ENCODE results near the gene CLK2. TPM values are rescaled to one million over a fixed set of nuclear protein-coding genes. Genes with fewer than 3 reads are reported as not detected.

CLK2 gene
- total and polyA plus RNA-seq, 2 experiments from 2014 or later: 27.2 to 54.6 TPM

DNA sequence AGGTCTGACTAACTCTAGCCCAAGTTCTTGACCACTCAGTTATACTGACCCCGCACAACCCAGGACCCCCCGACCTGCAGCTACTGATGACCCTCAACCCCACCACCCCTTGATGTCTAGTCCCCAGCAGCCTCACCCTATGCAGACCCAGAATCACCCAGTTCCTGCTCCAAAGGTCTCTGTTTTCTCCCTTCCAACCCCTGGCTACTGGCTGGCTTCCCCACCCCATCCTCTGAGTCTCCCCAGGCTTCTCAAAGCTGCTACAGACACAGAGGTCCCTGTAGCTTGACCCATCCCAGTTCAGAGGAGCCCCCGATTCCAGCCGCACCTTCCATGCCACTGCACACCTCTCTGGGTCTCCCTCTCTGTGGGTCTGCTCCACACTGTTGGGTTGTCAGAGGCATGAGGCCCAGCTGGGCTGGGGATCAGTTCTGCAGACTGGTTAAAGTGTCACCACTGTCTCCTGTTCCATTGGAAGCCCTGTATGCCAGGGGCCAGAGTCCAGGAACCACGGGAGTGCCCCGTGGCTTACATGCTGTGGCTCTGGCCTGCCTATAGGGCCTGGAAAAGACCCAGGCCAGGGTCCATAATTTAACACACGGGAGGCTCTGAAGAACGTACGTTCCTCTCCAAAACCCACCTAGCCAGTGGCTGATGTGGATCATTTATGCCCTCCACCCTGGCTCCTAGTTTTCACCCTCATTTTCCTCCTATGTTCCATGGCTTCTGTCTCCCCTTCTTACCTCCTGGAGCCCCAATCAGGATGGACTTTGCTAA is 27.4 kb upstream of the CLK2 start:
- H3K36me3 ChIP-seq (ENCODE audit: insufficient read depth): no peaks in the 10 kb centered on the region
- H4K20me1 ChIP-seq (replicated peaks; ENCODE audit: insufficient read depth): no peaks in the 10 kb centered on the region
- TF ChIP-seq CTCF (conservative IDR thresholded peaks at IDR 0.05; ENCODE audit: low read depth in 2 of 2): no peak
- TF ChIP-seq ETS1 (IDR thresholded peaks at IDR 0.05): no peak
- TF ChIP-seq EZH2 (IDR thresholded peaks at IDR 0.05; ENCODE audit: low read depth, unreplicated experiment): no peak
- TF ChIP-seq POLR2AphosphoS5 (IDR thresholded peaks at IDR 0.05; ENCODE audit: low read depth): no peak
- TF ChIP-seq EZH2phosphoT487 (IDR thresholded peaks at IDR 0.05; ENCODE audit: unreplicated experiment): no peak
- TF ChIP-seq STAT1 (IDR thresholded peaks at IDR 0.05; ENCODE audit: unreplicated experiment): no peak
- TF ChIP-seq, protein P1, sequence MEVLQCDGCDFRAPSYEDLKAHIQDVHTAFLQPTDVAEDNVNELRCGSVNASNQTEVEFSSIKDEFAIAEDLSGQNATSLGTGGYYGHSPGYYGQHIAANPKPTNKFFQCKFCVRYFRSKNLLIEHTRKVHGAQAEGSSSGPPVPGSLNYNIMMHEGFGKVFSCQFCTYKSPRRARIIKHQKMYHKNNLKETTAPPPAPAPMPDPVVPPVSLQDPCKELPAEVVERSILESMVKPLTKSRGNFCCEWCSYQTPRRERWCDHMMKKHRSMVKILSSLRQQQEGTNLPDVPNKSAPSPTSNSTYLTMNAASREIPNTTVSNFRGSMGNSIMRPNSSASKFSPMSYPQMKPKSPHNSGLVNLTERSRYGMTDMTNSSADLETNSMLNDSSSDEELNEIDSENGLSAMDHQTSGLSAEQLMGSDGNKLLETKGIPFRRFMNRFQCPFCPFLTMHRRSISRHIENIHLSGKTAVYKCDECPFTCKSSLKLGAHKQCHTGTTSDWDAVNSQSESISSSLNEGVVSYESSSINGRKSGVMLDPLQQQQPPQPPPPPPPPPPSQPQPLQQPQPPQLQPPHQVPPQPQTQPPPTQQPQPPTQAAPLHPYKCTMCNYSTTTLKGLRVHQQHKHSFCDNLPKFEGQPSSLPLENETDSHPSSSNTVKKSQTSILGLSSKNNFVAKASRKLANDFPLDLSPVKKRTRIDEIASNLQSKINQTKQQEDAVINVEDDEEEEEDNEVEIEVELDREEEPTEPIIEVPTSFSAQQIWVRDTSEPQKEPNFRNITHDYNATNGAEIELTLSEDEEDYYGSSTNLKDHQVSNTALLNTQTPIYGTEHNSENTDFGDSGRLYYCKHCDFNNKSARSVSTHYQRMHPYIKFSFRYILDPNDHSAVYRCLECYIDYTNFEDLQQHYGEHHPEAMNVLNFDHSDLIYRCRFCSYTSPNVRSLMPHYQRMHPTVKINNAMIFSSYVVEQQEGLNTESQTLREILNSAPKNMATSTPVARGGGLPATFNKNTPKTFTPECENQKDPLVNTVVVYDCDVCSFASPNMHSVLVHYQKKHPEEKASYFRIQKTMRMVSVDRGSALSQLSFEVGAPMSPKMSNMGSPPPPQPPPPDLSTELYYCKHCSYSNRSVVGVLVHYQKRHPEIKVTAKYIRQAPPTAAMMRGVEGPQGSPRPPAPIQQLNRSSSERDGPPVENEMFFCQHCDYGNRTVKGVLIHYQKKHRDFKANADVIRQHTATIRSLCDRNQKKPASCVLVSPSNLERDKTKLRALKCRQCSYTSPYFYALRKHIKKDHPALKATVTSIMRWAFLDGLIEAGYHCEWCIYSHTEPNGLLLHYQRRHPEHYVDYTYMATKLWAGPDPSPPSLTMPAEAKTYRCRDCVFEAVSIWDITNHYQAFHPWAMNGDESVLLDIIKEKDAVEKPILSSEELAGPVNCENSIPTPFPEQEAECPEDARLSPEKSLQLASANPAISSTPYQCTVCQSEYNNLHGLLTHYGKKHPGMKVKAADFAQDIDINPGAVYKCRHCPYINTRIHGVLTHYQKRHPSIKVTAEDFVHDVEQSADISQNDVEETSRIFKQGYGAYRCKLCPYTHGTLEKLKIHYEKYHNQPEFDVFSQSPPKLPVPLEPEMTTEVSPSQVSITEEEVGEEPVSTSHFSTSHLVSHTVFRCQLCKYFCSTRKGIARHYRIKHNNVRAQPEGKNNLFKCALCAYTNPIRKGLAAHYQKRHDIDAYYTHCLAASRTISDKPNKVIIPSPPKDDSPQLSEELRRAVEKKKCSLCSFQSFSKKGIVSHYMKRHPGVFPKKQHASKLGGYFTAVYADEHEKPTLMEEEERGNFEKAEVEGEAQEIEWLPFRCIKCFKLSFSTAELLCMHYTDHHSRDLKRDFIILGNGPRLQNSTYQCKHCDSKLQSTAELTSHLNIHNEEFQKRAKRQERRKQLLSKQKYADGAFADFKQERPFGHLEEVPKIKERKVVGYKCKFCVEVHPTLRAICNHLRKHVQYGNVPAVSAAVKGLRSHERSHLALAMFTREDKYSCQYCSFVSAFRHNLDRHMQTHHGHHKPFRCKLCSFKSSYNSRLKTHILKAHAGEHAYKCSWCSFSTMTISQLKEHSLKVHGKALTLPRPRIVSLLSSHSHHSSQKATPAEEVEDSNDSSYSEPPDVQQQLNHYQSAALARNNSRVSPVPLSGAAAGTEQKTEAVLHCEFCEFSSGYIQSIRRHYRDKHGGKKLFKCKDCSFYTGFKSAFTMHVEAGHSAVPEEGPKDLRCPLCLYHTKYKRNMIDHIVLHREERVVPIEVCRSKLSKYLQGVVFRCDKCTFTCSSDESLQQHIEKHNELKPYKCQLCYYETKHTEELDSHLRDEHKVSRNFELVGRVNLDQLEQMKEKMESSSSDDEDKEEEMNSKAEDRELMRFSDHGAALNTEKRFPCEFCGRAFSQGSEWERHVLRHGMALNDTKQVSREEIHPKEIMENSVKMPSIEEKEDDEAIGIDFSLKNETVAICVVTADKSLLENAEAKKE (CRISPR knock-in tag; IDR thresholded peaks at IDR 0.05): no peak
- TF ChIP-seq NANOG (IDR thresholded peaks at IDR 0.05; ENCODE audit: borderline replicate concordance): no peak
- TF ChIP-seq, protein P2, sequence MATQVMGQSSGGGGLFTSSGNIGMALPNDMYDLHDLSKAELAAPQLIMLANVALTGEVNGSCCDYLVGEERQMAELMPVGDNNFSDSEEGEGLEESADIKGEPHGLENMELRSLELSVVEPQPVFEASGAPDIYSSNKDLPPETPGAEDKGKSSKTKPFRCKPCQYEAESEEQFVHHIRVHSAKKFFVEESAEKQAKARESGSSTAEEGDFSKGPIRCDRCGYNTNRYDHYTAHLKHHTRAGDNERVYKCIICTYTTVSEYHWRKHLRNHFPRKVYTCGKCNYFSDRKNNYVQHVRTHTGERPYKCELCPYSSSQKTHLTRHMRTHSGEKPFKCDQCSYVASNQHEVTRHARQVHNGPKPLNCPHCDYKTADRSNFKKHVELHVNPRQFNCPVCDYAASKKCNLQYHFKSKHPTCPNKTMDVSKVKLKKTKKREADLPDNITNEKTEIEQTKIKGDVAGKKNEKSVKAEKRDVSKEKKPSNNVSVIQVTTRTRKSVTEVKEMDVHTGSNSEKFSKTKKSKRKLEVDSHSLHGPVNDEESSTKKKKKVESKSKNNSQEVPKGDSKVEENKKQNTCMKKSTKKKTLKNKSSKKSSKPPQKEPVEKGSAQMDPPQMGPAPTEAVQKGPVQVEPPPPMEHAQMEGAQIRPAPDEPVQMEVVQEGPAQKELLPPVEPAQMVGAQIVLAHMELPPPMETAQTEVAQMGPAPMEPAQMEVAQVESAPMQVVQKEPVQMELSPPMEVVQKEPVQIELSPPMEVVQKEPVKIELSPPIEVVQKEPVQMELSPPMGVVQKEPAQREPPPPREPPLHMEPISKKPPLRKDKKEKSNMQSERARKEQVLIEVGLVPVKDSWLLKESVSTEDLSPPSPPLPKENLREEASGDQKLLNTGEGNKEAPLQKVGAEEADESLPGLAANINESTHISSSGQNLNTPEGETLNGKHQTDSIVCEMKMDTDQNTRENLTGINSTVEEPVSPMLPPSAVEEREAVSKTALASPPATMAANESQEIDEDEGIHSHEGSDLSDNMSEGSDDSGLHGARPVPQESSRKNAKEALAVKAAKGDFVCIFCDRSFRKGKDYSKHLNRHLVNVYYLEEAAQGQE (IDR thresholded peaks at IDR 0.05; ENCODE audit: unreplicated experiment): no peak
- no peak for TF ChIP-seq ZNF114 (CRISPR knock-in tag; IDR thresholded peaks at IDR 0.05)
- no peak for TF ChIP-seq ZNF331 (CRISPR knock-in tag; IDR thresholded peaks at IDR 0.05; ENCODE audit: low read depth)
- TF ChIP-seq JUNB (IDR thresholded peaks at IDR 0.05; ENCODE audit: unreplicated experiment): no peak
- no peak for TF ChIP-seq CREB1 (CRISPR knock-in tag; IDR thresholded peaks at IDR 0.05; ENCODE audit: low read depth)
- H3K4me3 ChIP-seq: no peak overlapping the region
- H3K4me1 ChIP-seq (ENCODE audit: insufficient read depth): peaks cover 16% of the 10 kb centered on the region
- H3K27ac Mint-ChIP-seq: no peak overlapping the region
- H3K9me3 Mint-ChIP-seq: no peaks in the 10 kb centered on the region
- H3K4me2 ChIP-seq: no peak overlapping the region
- H3K27me3 ChIP-seq (ENCODE audit: insufficient read depth): peaks cover 7% of the 10 kb centered on the region
- peaks cover 25% of the 10 kb centered on the region for H3K4me1 Mint-ChIP-seq
- H3K27ac ChIP-seq (ENCODE audit: low read depth): no peak overlapping the region
- H3F3A ChIP-seq (replicated peaks; ENCODE audit: low read depth): 0 out of 2 replicates have a peak, but pooled peaks cover 8% of the 10 kb centered on the region
- H3K27me3 Mint-ChIP-seq (ENCODE audit: insufficient read depth, low read depth, poor library complexity): peaks cover 16% of the 10 kb centered on the region
- H3K36me3 Mint-ChIP-seq (ENCODE audit: low read depth): no peaks in the 10 kb centered on the region; the same call in 2 of the 3 replicates
- DNase-seq (ENCODE audit: low spot score) (no peak), ATAC-seq (no peak)
- no peaks in the 10 kb centered on the region for H3K9me2 ChIP-seq (ENCODE audit: insufficient read depth)
- no peak overlapping the region for H3K4me3 Mint-ChIP-seq
- no peaks in the 10 kb centered on the region for H3K79me2 ChIP-seq (replicated peaks; ENCODE audit: insufficient read depth)
- H2AFZ ChIP-seq: no peak overlapping the region
